Heart left ventricle (tissue), 13 donors: ENCODE data around the gene KCNH6.

Experiments
- POLR2A ChIP-seq, 2 donors: fragments of 450-650 bp; IDR thresholded peaks; one replicate each; pipeline ENCODE4 v1.6.1; 2017; ENCODE audit warnings: antibody characterized with exemption in 2 of 2, mild to moderate bottlenecking in 2 of 2, moderate library complexity in 2 of 2
- TF ChIP-seq, protein P1 (sequence below), 12 donors: fragments of 200-600 bp; sonication (generic) in 4 of 12; IDR thresholded peaks; one replicate each; pipeline versions ENCODE4 v1.5.0 to v1.8.0; 2018 to 2022; ENCODE audit warnings: antibody characterized with exemption in 12 of 12, mild to moderate bottlenecking in 5 of 12
- donor health status: ischemic (EF 13 %, LVEDD 7.1; RV severe dilation, severe dysfunction).
- donor health status: DM: no; HTN: yes; CAD: no.
- donor health status: DM: no; HTN: no; CAD: no.
- donor health status: ischemic (EF 25% LVEDD 6.9; RV normal size, moderate dysfunction).
- donor health status: ischemic (EF 25% LVEDD 5.7; RV mildly dilated, moderate dysfunction).
- donor health status: ischemic (EF 35%, LVEDD 5.7; RV mildly dilated, moderate dysfunction).
- donor health status: nonischemic (EF 11% LVEDD 7.7; RV severe dilation, severe dysfunction).
- donor health status: DM: yes; HTN: yes; CAD: no.
- donor health status: PGD.
- donor health status: ischemic (EF 29% LVEDD 5.4; RV normal size, mild dysfunction).
- donor health status: nonischemic (EF 23%, LVEDD 6.1; RV moderate dilation, normal function).

DNA sequence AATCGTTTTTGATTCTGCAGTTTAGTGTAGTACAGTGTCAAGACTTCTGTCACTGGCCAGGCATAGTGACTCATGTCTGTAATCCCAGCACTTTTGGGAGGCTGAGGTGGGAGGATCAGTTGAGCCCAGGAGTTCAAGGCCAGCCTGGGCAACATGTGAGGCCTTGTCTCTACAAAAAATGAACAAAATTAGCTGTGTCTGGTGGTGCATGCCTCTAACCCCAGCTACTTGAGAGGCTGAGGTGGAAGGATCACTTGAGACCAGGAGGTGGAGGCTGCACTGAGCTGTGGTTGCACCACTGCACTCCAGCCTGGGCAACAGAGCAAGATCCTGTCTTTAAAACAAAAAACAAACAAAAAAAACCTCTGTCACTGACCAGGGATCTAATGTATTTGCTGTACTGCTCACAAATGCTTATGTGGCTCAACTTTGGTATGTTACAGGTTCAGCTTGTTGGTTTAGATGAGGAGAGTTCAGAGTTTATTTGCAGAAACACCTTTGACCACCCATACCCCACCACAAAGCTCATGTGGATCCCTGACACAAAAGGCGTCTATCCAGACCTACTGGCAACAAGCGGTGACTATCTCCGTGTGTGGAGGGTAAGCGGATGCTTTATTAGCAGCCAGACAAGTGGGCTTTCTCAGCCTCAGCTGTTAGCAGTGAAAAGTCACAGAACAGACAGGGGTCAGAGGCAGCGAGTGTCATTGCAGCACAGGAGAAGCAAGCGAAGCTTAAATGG is 55.0 kb downstream of the KCNH6 start:
- TF ChIP-seq, protein P1, sequence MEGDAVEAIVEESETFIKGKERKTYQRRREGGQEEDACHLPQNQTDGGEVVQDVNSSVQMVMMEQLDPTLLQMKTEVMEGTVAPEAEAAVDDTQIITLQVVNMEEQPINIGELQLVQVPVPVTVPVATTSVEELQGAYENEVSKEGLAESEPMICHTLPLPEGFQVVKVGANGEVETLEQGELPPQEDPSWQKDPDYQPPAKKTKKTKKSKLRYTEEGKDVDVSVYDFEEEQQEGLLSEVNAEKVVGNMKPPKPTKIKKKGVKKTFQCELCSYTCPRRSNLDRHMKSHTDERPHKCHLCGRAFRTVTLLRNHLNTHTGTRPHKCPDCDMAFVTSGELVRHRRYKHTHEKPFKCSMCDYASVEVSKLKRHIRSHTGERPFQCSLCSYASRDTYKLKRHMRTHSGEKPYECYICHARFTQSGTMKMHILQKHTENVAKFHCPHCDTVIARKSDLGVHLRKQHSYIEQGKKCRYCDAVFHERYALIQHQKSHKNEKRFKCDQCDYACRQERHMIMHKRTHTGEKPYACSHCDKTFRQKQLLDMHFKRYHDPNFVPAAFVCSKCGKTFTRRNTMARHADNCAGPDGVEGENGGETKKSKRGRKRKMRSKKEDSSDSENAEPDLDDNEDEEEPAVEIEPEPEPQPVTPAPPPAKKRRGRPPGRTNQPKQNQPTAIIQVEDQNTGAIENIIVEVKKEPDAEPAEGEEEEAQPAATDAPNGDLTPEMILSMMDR (IDR thresholded peaks at IDR 0.05), result no peak
- no peak for TF ChIP-seq POLR2A (IDR thresholded peaks at IDR 0.05)
